ENCODE data around the gene BCL11B. TPM values are rescaled to one million over a fixed set of nuclear protein-coding genes. Genes with fewer than 3 reads are reported as not detected.

Gene BCL11B
- total RNA-seq, 1 experiment from 2014 or later = not detected

DNA sequence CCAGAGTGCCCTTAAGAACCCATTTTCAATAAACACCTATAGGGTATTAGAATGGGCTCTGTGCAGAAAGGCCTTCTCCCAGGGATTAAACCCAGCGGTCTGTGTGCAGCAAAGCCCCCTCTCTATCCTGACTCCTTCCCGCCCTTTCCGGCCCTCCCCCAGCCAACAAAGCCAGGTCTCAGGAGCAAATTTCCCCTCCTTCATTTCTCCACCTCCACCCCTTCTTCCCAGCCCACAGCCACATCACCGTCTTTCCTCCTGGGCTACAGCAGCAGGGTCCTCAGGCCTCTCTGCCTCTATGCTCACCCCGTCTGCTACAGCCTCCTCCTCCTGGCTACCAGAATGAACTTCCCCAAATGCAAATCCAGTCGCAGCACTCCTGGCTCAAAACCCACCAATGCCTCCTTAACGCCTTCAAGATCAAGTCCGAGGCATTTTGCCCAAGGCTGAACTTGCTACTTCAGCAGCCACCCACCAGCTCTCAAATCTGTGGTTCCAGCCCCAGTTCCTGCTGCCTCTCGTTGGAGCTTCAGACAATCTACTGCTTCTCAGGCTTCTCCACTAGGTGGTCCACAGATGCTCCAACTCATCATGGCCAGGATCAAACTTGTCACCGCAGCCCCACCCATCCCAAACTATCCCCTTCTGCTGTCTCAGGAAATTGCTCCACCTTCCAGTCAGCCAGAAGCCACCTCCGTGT is 134.8 kb downstream of the BCL11B start:
- no peak for DNase-seq (ENCODE audit: low spot score)
- in situ Hi-C loops (cut with HindIII; ENCODE audit: low sequenced_read_pairs) = no loop called here

DNA sequence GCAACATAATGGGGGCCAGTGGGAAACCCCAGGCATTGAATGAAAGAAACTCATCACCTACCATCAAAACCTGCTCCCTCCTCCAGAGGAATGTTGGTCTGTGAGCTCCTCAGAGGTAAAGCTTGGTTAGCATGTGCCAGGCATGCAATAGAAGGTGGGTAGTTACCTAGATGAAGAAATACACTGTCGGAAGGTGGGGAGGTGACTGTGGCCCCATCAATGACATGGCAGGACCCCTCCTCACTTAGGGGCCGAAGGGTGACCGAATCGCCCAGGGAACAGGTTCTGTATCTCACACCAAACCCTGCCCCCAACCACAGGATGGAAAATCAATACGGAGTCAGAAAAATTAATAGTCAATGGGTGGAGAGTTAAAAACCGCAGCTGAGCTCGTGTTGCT is 135.6 kb downstream of the BCL11B start:
- in situ Hi-C loops (cut with HindIII; ENCODE audit: low sequenced_read_pairs) = no loop called here
- DNase-seq (ENCODE audit: low spot score) = no peak

DNA sequence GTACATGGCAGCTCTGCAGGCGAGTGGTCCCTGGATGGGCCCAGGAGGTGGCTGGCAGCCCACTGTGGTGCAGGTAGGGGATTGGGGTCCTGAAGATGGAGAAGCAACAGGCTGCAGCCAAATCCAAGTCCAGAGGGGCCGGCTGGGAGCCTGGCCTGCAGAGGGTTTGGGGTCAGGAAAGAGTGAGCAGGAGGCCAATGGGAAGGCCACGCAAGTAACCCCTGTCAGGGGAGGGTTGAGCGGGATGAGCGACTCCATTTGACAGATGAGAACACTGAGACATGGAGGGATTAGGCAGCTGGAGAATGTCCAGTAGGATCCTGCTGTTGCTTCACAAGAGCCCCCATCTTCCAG is 136.0 kb downstream of the BCL11B start:
- in situ Hi-C loops (cut with HindIII; ENCODE audit: low sequenced_read_pairs) = no loop called here
- DNase-seq (ENCODE audit: low spot score) = no peak

DNA sequence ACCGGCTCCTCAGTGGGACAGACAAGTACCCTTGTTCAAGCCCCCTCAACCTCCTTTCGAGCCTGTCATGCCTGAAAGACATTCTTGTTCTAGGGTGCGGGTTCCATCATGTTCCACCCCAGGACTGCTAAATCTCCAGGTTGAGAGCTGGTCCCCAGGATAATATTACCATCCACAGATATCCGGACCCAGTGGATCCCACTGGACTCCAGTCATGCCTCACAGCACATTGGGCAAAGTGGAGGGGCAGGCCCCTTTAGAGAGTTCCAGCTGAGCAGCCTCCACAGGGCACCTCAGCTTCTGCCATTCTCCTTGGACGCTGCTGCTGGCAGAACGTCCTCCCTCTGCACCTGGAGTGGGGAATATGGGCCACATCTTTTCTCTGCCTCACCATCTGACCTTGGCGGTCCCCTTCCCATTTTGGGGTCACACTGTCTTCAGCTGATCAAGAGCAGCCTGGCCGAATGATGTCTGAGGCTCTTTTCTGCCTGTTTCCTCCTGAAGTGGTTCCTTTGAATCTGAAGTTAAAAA is 137.4 kb downstream of the BCL11B start:
- no peak for DNase-seq (ENCODE audit: low spot score)
- in situ Hi-C loops (cut with HindIII; ENCODE audit: low sequenced_read_pairs) = no loop called here

DNA sequence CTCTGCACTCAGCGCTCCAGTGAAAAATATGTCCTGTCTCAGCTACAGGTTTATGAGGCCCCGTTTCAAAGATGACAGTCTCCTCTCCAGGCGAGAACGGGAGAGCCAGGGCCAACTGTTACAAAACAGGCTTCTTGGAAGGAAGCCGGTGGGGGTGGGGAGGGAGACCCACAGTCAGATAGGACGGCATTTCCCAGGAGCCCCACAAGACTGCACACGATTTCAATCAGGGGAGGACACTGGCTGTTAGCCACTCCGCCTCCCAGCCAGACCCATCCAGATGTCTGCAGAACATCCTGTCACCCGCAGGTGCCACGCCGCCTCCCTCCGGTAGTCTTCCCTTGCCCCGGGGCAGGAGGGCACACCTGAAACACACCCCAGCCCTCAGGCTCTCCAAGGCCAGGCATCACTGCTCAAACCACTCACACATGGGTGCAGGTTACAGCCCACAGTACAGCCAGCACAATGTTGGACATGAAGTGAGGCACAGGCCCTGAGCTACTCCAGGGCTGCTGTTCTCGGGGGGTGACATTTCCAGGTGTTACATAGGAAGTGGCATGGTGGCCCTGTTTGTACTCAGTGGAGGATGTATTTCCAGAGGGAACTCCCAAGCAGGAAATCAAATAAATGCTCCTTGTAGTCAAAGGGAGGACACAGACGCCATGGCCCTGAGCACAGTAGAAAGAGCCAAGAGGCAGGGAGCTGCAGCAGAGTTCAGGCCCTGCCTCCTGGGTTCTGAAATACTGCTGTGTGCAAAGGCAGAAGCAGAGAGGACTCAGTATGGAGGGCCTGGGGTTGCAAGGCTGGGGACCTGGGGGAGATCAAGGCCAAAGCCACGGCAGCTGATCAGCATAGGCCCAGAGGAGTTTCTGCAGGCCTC is 138.1 kb downstream of the BCL11B start:
- in situ Hi-C loops (cut with HindIII; ENCODE audit: low sequenced_read_pairs) = no loop called here
- no peak for DNase-seq (ENCODE audit: low spot score)

DNA sequence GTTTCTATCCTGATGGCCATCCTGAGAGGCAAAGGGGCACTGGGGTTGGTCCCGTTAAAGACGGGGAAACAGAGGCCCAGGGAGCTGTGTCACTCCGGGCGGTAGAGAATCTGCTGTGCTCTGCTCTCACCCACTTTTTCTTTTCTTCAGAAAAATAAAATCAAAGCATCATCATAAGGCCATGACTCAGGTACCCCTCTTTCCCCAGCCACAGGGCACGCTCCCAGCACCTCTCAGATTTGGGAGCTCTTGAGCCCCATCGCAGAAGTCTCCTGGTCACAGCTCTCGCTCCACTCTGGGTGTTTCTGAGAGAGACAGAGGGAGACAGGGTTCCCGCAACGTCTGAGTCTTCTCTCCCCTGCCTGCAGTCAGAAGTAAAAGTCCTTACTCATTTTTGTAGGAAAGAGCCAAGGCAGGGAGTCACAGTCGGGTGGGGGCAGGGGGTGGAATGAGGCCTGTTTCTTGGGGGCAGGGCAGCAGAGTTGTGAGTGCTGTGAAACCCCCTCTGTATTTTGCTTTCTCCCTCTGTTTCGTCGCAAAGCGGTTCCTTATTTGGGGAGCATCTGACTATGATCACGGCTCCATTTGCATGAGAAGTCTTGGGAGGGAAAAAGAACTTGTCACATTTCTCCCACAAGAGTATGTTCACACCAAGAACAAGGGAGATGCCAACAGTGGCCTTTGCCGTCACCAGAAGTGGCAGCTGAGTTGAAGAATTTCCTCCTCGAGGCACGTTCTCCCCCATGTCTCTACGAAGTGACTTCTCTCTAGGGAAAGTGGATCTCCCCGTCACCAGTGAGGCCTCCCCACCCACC is 139.0 kb downstream of the BCL11B start:
- DNase-seq (ENCODE audit: low spot score) = no peak
- in situ Hi-C loops (cut with HindIII; ENCODE audit: low sequenced_read_pairs) = no loop called here

DNA sequence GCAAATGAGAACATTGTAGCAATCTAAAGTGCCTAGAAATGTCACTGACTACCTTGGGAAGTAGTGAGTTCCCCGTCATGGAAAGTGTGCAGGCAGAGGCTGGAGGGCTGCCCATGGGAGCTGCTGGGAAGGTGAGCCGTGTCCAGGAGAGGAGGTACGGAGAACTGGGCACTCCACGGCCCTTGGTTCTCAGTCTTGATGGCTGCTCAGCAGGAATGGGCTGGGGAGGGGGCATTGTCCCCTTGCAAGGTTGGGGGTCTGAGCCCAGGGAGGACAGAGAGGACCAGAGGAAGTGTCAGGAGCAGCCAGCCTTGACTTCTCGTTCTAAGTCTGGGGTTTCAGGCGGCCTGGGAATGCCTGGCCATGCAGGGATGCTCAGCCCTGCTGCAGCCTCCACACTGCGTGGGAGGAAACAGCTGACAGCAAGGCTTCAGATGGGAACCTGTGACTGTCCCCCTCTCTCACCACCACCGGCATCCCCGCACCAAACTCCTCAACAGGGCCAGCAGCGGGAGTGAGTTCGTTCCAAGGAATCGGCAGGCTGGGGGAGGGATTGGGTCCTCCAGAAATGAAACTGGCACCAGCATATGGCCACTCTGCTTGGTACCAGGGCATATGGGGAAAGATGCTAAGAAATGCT is 140.2 kb downstream of the BCL11B start:
- peak; percentile 50 for DNase-seq (ENCODE audit: low spot score)
- in situ Hi-C loops (cut with HindIII; ENCODE audit: low sequenced_read_pairs) = no loop called here

DNA sequence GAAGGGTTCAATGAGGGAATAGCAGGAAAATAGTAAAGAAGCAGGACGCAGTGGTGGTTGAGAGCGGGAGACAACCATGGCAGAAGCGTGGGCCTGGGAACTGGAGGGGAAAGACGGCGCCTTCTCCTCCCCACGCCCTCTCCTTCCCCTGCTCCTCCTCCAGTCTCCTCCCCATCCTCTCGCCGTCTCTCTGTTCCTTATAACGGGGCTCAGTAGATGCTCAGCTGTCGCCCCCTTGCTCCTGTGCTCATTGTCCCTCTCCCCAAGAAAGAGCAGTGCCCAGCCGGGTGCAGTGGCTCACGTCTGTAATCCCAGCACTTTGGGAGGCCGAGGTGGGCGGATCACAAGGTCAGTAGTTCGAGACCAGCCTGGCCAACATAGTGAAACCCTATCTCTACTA is 142.0 kb downstream of the BCL11B start:
- in situ Hi-C loops (cut with HindIII; ENCODE audit: low sequenced_read_pairs) = no loop called here
- DNase-seq (ENCODE audit: low spot score) = no peak

DNA sequence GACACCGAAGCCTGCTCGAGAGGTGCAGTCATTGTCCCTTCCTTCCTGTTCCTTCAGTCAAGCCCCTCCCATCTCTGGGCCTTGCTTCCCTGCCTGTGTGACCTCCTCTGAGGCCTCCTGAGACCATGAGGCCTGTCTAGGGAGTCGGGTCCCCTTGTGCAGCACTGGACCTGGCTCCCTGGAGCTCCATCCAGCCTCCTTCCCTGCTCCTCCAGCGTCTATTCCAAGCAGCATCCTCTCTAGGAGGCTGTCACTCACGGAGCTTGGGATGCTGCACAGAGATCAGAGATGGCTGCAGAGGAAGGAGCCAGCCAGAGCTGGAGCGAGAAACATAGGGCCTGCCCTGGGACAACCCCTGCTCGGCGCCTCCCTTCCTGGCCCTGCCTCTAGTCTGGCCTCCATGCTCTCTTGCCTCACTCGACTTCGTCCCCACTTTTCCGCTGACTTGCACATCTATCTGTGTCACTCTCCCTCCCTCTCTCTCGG is 142.7 kb downstream of the BCL11B start:
- DNase-seq (ENCODE audit: low spot score) = no peak
- in situ Hi-C loops (cut with HindIII; ENCODE audit: low sequenced_read_pairs) = no loop called here

DNA sequence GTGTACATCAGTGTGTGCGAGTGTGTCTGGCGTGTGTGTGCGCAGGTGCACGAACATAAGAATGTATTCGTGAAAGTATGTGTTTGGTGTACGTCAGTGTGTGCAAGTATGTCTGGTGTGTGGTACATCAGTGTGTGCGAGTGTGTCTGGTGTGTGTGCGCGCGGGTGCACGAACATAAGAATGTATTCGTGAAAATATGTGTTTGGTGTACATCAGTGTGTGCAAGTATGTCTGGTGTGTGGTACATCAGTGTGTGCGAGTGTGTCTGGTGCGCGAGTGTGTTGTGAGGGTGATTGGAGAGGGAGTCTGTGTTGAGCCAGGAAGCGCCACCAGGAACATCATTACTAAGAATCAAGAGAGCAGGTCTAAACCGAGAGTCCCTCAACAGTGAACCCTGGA is 143.8 kb downstream of the BCL11B start:
- in situ Hi-C loops (cut with HindIII; ENCODE audit: low sequenced_read_pairs) = no loop called here
- no peak for DNase-seq (ENCODE audit: low spot score)

DNA sequence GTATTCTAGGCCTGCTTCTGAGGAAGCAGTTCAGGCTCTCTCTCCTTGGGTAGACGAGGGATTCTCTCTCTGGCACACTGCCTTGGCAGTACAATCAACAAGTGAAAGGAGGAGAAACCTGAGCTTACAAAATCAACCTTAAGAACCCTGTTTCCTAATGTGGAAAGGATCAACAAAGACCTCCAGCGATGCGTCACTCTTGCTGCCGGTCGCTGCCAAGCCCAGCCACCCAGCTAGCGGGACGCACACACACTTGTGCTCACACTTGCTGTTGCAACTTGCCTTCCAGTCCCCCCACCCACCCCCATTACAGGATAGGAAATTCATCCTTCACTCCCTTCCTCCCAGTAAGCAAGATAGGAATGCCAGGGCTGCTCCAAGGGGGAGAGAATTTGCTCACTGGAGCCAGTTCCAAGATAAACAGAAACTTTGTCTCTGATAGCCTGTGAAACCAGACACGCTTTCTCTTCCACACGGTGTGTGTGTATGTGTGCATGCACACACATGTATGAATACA is 144.3 kb downstream of the BCL11B start:
- in situ Hi-C loops (cut with HindIII; ENCODE audit: low sequenced_read_pairs) = no loop called here
- no peak for DNase-seq (ENCODE audit: low spot score)

DNA sequence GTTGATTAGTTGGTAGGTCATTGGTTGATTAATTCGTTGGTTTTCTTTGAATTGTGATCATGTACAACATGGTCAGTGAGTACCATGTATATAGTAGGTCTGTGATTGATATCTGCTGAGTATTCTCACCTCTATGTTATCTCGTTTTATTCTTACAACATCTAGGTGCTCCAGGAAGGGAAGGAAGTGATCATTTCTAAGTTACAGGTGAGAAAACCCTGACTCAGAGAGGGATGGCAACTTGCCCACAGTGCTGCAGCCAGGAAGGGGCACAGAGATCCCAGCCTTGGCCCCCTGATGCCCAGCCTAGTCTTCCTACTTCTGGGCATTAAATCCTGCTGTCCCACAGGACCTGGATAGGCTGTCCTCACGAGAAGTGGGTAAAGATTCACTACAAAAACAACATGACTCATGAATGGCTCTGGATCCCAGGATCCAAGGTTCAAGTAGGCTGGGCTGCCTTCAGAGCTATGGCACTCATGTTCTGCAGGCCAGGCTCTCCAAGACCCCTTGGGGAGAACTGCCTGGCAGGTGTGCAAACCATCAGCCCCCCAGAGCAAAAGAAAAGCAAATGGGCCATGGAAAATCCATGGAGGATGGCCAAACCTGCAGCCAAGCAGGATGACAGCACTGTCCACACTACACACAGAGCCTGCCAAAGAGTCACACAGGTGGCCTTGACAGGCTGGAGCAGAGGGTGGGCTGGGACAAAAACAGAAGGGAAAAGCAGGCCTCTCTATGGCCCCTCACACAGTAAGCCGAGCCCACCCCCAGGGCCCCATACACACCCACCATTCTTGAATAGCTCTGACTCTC is 146.2 kb downstream of the BCL11B start:
- in situ Hi-C loops (cut with HindIII; ENCODE audit: low sequenced_read_pairs) = no loop called here
- DNase-seq (ENCODE audit: low spot score) = peak; percentile 64

DNA sequence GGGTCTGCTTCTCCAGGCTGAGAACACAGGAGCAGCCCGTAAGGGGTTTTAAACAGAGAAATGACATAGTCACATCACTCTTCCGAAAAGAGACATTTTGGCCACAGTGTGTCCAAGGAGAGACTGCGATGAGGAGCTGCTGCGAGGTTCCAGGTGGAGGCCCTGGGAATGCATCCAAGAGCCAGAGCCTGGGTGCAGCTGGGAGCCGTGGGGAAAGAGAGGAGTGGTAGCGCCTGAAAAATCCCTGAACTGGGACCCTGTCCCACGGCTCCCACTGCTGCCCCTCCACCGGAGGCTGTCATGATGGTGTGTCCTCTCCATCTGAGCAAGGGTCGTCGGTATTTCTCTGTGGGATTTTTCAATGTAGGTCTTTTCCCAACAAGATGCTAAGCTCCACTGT is 146.9 kb downstream of the BCL11B start:
- peak; percentile 63 for DNase-seq (ENCODE audit: low spot score)
- in situ Hi-C loops (cut with HindIII; ENCODE audit: low sequenced_read_pairs) = no loop called here

DNA sequence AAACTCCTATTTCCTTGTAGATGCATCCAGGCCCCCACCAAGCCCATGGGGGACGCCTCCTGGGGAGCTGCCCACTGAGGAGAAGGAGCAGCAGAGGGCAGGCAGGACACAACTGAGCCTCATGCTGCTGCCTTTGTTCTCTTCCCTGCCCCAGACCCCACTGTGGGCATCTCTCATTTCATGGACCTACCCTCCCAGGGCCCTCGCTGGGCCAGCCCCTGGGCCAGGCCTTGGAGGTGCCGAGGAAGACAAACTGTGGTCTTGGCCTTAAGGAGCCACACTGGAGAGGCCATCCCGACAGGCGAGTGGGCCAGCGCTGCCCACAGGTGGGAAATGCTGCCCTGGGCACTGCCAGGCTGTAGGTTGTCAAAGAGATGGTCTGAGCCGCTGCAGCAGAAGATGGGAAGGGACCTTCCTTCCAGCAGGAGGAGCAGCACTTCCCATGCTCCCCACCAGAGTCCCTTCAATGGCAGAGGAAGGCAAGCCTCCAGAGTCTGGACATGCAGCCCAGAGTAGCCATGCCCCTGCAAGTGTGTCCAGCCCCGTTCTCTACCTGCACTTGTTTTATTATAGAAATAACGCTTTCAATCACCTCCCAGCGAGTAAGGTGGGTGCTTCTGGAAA is 147.4 kb downstream of the BCL11B start:
- in situ Hi-C loops (cut with HindIII; ENCODE audit: low sequenced_read_pairs) = no loop called here
- no peak for DNase-seq (ENCODE audit: low spot score)

DNA sequence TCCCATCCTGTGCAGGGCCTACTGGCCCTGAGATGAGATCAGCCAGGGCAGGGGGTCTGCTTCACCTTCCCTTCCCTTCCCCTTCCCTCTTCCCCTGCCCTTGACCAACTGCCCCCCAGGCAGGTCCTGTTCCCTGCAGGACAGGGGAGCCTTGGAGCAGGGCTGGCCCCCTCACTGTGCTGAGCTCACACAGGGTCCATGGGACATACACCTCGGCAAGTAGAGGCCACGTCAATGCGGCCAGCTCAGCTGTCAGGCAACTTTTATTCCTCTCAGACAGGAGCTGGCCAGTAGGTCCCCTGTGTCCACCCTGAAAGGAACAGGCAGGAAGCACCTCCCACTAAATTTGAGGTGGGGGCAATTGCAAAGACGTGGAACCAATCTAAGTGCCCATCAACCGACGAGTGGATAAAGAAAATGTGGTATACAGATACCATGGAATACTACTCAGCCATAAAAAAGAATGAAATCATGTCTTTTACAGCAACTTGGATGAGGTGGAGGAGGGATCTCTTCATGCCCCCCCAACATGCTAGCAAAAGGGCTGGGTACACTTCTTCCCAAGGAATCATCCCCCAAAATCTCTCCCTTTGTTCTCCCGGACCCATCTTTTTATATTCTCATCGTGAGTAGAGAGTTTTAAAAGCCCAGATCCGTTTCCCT is 148.7 kb downstream of the BCL11B start:
- in situ Hi-C loops (cut with HindIII; ENCODE audit: low sequenced_read_pairs) = no loop called here
- DNase-seq (ENCODE audit: low spot score) = no peak

DNA sequence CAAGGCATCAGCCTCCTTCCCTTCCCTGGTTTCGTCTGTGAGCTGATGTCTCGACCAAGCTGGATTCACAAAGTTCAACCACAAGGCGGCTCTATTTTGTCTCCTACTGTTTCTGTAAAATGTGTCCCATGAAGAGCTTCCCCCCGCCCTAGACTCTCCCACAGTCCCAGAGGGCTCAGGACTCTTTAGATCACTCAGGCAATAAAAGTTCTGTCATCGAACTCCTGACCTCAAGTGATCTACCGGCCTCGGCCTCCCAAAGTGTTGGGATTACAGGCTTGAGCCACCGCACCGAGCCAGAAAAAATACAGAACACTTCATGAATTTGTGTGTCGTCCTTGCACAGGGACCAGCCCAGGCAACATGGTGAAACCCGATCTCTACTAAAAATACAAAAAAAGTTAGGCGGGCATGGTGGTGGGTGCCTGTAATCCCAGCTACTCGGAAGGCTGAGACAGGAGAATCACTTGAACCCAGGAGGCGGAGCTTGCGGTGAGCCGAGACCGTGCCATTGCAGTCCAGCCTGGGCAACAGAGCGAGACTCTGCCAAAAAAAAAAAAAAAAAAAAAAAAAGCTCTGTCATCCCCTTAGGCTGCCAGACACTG is 149.4 kb downstream of the BCL11B start:
- in situ Hi-C loops (cut with HindIII; ENCODE audit: low sequenced_read_pairs) = no loop called here
- no peak for DNase-seq (ENCODE audit: low spot score)

DNA sequence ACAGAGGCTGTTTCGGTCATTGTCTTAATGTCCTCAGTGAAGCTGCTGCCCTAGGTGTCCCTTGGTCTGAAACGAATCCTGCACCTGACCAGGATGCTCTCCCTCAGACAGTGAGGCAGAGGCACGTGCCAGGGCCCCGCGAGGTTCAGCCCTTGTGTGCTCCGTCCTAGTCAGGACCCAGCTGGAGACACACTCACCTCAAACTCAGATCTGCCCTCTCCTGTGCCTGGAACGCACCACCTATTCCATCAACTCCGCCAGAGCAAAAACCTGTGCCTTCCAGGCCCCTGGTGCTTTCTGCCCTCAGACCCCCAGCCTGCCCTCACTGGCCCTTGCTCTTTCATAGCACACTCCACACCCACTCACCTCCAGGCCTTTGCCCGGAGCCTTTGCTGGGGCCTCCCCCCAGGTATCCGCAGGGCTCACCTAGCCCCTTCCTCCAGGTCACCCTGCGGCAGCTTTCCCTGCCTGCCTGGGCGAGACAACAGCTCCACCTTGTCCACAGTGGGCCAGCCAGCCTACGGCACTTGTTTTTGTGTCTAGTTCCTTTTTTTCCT is 150.6 kb downstream of the BCL11B start:
- in situ Hi-C loops (cut with HindIII; ENCODE audit: low sequenced_read_pairs) = no loop called here
- no peak for DNase-seq (ENCODE audit: low spot score)
